OCI-LY3 (cell line): ENCODE measurements around the gene USP47.
A peak's percentile ranks its signal among the peaks of the same experiment; 100 is the strongest.

ENCODE experiments used
- H2AFZ ChIP-seq: fragments of 200-600, 300-600 bp; shearing (Covaris generic); 2 replicates; pipeline ENCODE4 v1.6.0; 2014; ENCODE audit warnings: antibody characterized with exemption, low read depth, low read length
- H3K27ac ChIP-seq: fragments of 200-600, 300-600 bp; sonication (generic); 2 replicates; pipeline ENCODE4 v1.5.1; 2014; ENCODE audit warnings: mild to moderate bottlenecking, low read length, moderate library complexity, mixed read lengths
- H3K27me3 ChIP-seq: fragments of 200-600, 300-600 bp; sonication (generic); 2 replicates; pipeline ENCODE4 v1.6.1; 2014; ENCODE audit warnings: low read depth, low read length, mixed read lengths
- H3K36me3 ChIP-seq: fragments of 200-600, 300-600 bp; sonication (generic); replicated peaks from 2 replicates; pipeline ENCODE3; 2014; ENCODE audit warnings: low read depth, low read length, mixed read lengths
- H3K4me1 ChIP-seq: fragments of 300-600, 200-600 bp; sonication (generic); 2 replicates; pipeline ENCODE4 v1.6.1; 2014; ENCODE audit warnings: low read length, mixed read lengths
- H3K4me2 ChIP-seq: fragments of 200-600, 300-600 bp; sonication (generic); 2 replicates; pipeline ENCODE4 v1.6.1; 2014; ENCODE audit warnings: low read length, mixed read lengths
- H3K4me3 ChIP-seq: fragments of 300-600, 200-600 bp; sonication (generic); 2 replicates; pipeline ENCODE4 v1.5.1; 2014; ENCODE audit warnings: antibody characterized with exemption, mild to moderate bottlenecking, low read length, moderate library complexity
- H3K79me2 ChIP-seq: fragments of 300-600, 200-600 bp; shearing (Covaris generic); 2 replicates; pipeline ENCODE4 v1.6.1; 2014; ENCODE audit warnings: mild to moderate bottlenecking, low read length, mixed read lengths
- H3K9ac ChIP-seq: fragments of 300-600, 200-600 bp; shearing (Covaris generic); 2 replicates; pipeline ENCODE4 v1.6.0; 2014; ENCODE audit warnings: mild to moderate bottlenecking, low read length, moderate library complexity
- H3K9me3 ChIP-seq: fragments of 200-600, 300-600 bp; shearing (Covaris generic); 2 replicates; pipeline ENCODE4 v1.6.1; 2014; ENCODE audit warnings: low read length, mixed read lengths; ENCODE audit not compliant: insufficient read depth
- H4K20me1 ChIP-seq: fragments of 200-600, 300-600 bp; sonication (generic); 2 replicates; pipeline ENCODE4 v1.6.1; 2016; ENCODE audit warnings: low read length, mixed read lengths; ENCODE audit not compliant: insufficient read depth
- CTCF ChIP-seq: fragments of 200-600, 300-600 bp; sonication (generic); IDR thresholded peaks from 2 replicates; pipeline ENCODE4 v1.5.1; 2014; ENCODE audit warnings: antibody characterized with exemption, low read length, low read depth
- EZH2phosphoT487 ChIP-seq: fragments of 200-600 bp; shearing (Covaris generic); IDR thresholded peaks from 2 replicates; pipeline ENCODE4 v1.6.1; 2018; ENCODE audit warnings: antibody characterized with exemption, mixed run types, low read depth

USP47 gene

DNA sequence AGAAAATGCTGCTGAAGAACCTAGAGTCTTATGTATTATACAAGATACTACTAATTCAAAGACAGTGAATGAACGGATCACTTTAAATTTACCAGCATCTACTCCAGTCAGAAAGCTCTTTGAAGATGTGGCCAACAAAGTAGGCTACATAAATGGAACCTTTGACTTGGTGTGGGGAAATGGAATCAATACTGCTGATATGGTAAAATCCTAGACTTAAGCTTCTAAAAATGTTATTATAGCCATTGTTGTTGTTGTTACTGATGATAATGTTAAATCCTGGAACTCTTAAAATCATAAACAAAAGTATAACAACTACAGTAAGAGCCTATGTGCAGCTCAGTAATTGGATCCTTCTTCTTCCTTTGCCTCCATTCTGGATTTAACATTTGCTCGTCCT, 38.4 kb downstream of the USP47 start:
- Histone ChIP-seq H3K27me3 (0 out of 2 replicates have a peak, but pooled peaks cover 7% of the 10 kb centered on the region), H3K79me2 (peaks cover 19% of the 10 kb centered on the region), H3K4me1 (peaks cover 25% of the 10 kb centered on the region), H3K4me3 (no peak overlapping the region), H3K4me2 (no peak overlapping the region), H3K36me3 (peaks cover 7% of the 10 kb centered on the region), H2AFZ (no peak overlapping the region), H3K27ac (no peak overlapping the region), H3K9me3 (no peaks in the 10 kb centered on the region), H4K20me1 (peaks cover 86% of the 10 kb centered on the region), H3K9ac (no peak overlapping the region)
- TF ChIP-seq CTCF = no peak
- no peak for TF ChIP-seq EZH2phosphoT487

DNA sequence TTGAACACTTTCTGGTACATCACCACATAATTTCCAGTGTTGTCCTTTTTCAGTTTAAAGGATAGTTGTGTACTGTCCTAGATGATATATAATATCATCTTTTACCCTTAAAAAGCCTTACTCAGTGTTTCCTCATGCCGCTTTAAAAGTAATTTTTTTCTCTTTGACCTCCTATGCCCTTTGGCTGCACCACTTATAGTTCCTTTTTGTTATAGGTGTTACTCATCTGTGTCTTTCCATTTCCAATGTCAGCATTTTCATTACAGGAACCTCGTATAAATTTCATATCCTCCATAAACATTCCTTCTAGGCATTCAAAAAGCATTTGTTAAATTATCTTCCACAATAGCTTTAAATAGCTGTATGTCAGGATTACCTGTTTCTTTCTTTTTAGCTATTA, 40.8 kb downstream of the USP47 start:
- peaks cover 22% of the 10 kb centered on the region for H3K36me3 ChIP-seq
- H2AFZ ChIP-seq = no peak overlapping the region
- peaks cover 74% of the 10 kb centered on the region for H4K20me1 ChIP-seq
- H3K9ac ChIP-seq = no peak overlapping the region
- H3K4me1 ChIP-seq = peaks cover 29% of the 10 kb centered on the region
- peaks cover 10% of the 10 kb centered on the region for H3K79me2 ChIP-seq
- TF ChIP-seq CTCF = no peak
- no peak for TF ChIP-seq EZH2phosphoT487
- H3K4me2 ChIP-seq = peak overlapping the region; percentile 13; the same call in 1 of the 2 replicates
- H3K9me3 ChIP-seq = no peaks in the 10 kb centered on the region
- no peak overlapping the region for H3K27ac ChIP-seq
- 0 out of 2 replicates have a peak, but pooled peaks cover 9% of the 10 kb centered on the region for H3K27me3 ChIP-seq
- no peak overlapping the region for H3K4me3 ChIP-seq

GRCh38 chr11:11884351-11884750, 42.6 kb downstream of the USP47 start:
- Histone ChIP-seq H3K4me2 (peak overlapping the region; percentile 76), H3K27me3 (0 out of 2 replicates have a peak, but pooled peaks cover 9% of the 10 kb centered on the region), H3K79me2 (peaks cover 10% of the 10 kb centered on the region), H3K36me3 (peaks cover 24% of the 10 kb centered on the region), H2AFZ (no peak overlapping the region), H3K4me3 (peak overlapping the region; percentile 9; the same call in 1 of the 2 replicates), H4K20me1 (peaks cover 68% of the 10 kb centered on the region), H3K27ac (no peak overlapping the region), H3K9ac (no peak overlapping the region), H3K4me1 (peaks cover 29% of the 10 kb centered on the region), H3K9me3 (no peaks in the 10 kb centered on the region)
- TF ChIP-seq EZH2phosphoT487 = no peak
- TF ChIP-seq CTCF = no peak

DNA sequence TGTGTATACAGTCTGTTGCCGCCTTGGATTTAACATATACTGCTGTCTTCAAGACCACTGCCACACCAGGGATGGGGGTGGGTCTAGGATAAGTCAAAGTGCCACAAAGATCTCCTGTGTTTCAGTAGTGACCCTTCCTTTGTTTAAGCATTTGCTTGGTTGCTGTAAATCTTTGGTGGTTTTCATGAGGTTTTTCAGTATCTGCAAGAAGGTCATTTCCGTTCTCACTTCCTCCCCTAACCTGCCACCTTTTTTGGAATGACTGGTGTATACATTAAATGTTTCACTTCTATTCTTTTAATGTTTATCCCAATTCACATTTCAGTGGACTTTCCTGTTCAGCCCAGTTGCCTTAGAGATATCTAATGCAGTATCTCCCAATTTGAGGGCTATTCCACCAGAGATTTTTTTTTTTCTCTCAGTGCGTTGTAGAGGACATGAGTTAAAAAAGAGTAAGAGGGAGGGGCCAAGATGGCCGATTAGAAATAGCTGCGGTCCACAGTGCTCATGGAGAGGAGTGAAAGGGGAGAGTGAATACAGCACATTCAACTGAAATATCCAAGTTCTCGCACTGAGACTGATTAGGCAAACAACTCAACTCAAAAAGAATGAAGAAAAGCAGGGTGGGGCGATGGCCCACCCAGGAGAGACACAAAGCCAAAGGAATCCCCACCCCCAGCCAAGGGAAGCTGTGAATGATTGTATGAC, 43.2 kb downstream of the USP47 start:
- Histone ChIP-seq H3K9ac (no peak overlapping the region), H3K4me3 (peak overlapping the region; percentile 54)

More for the DNA sequence above, 43.2 kb downstream of the USP47 start:
- peaks cover 63% of the 10 kb centered on the region for H4K20me1 ChIP-seq
- H3K79me2 ChIP-seq = peaks cover 10% of the 10 kb centered on the region
- peaks cover 24% of the 10 kb centered on the region for H3K36me3 ChIP-seq
- no peak overlapping the region for H2AFZ ChIP-seq
- H3K9me3 ChIP-seq = no peaks in the 10 kb centered on the region
- H3K4me1 ChIP-seq = peaks cover 29% of the 10 kb centered on the region
- peak; percentile 61 for TF ChIP-seq EZH2phosphoT487
- no peak for TF ChIP-seq CTCF
- H3K4me2 ChIP-seq = peak overlapping the region; percentile 76
- no peak overlapping the region for H3K27ac ChIP-seq
- H3K27me3 ChIP-seq = 0 out of 2 replicates have a peak, but pooled peaks cover 9% of the 10 kb centered on the region
